Measurements from ENCODE around the gene FXYD4.

The FXYD4 gene

DNA sequence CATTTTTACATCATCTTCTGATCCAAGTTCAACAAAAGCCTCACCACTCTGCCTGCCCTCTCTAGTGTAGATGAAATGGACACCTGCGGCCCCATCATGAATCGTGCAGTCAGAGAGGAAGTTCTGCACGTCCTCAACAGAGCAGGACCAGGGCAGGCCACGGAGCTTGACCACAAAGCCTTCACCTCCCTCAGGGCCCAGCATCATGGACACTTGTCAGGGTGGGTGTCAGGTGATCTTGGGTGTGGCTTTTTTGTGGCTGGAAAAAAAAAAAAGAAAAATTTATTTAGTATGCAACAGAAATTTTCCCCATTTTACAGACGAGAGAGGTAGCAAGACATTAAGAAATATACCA lies 16.2 kb downstream of the FXYD4 start:
- Histone ChIP-seq H3K27me3 (ENCODE audit: control insufficient read depth in 1 of 2, insufficient read depth in 1 of 2, low read length in 2 of 2) (no peaks in the 10 kb centered on the region), H2AK5ac (ENCODE audit: low read length, severe bottlenecking) (no peak overlapping the region), H3K79me1 (replicated peaks; ENCODE audit: low read length, poor library complexity, severe bottlenecking) (peaks cover 19% of the 10 kb centered on the region), H3K9me3 (ENCODE audit: control insufficient read depth, low read length) (no peaks in the 10 kb centered on the region), H3K23ac (ENCODE audit: low read length in 2 of 2) (no peak overlapping the region), H2BK5ac (ENCODE audit: low read depth, low read length, poor library complexity, severe bottlenecking) (no peak overlapping the region), H3K9ac (ENCODE audit: low read length) (peak overlapping the region; percentile 9), H3K4me3 (ENCODE audit: insufficient read depth in 1 of 2, low read depth in 1 of 2, low read length in 2 of 2) (no peak overlapping the region), H3K36me3 (ENCODE audit: control insufficient read depth in 1 of 2, insufficient read depth in 2 of 2, low read depth in 1 of 2, low read length in 2 of 2) (peaks cover 56 to 86% of the 10 kb centered on the region in 2 experiments), H3K4me2 (ENCODE audit: low read length, poor library complexity, severe bottlenecking) (no peak overlapping the region), H3K18ac (ENCODE audit: low read depth in 1 of 2, low read length in 2 of 2) (no peak overlapping the region), H3K14ac (ENCODE audit: low read length in 2 of 2) (no peak overlapping the region), H2BK15ac (ENCODE audit: low read depth, poor library complexity, severe bottlenecking) (no peak overlapping the region), H4K91ac (ENCODE audit: low read length) (no peak overlapping the region), H2BK12ac (ENCODE audit: low read length in 2 of 2) (no peak overlapping the region), H3K4me1 (ENCODE audit: control insufficient read depth, insufficient read depth, low read depth, low read length) (peaks cover 7% of the 10 kb centered on the region), H3K4ac (ENCODE audit: low read depth in 1 of 2, low read length in 2 of 2) (no peak overlapping the region), H4K8ac (ENCODE audit: low read length) (no peak overlapping the region), H2BK120ac (ENCODE audit: low read depth, low read length) (no peak overlapping the region), H2AFZ (ENCODE audit: low read depth, low read length) (no peak overlapping the region), H3K27ac (ENCODE audit: low read length, poor library complexity, severe bottlenecking) (no peak overlapping the region)
- 97% methylated on average over 4 of the region's 5 CpGs for WGBS
- DNase-seq: no peak

DNA sequence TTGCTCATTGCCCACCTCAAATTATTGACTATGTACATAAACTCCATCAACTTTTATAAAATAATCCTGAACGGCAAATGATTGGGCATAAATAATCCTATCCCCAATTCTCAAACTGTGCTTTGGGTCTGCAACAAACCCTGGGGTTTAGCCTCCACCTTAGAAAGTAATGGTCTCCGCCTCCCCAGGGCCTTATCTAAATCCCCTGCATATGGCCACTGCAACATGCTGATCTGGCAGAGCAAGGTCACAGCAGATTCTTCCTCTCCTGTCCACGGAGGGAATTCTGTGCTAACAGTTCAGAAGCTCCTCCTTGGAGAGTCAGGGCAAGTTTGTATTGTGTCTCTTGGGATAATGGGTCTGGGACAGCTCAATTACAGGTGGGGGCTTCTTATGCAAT lies 18.4 kb downstream of the FXYD4 start:
- H2BK120ac ChIP-seq (ENCODE audit: low read depth, low read length): no peak overlapping the region

DNA sequence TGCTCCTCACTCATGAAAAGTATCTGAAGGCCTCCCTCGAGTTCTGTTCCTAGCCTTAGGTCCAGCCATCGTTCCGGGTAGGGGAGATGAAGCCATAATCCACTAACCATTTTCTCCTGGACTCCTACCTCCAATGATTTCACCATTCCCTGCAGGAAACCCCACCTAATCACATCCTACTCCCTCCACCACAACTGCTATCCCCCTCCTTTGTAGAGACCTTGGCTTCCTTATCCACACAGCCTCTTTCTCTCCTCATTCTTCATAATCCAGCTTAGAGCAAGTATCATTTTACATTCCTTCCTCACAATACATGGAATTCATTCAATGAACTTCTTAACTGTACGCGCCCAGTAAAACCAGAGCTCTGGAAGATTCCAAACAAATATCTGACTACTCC lies 18.9 kb downstream of the FXYD4 start:
- Histone ChIP-seq H3K79me1 (replicated peaks; ENCODE audit: low read length, poor library complexity, severe bottlenecking) (peaks cover 17% of the 10 kb centered on the region), H3K18ac (ENCODE audit: low read depth in 1 of 2, low read length in 2 of 2) (no peak overlapping the region), H3K9me3 (ENCODE audit: control insufficient read depth, low read length) (no peaks in the 10 kb centered on the region), H2BK5ac (ENCODE audit: low read depth, low read length, poor library complexity, severe bottlenecking) (no peak overlapping the region), H3K9ac (ENCODE audit: low read length) (peak overlapping the region; percentile 12), H3K27me3 (ENCODE audit: control insufficient read depth in 1 of 2, insufficient read depth in 1 of 2, low read length in 2 of 2) (no peaks in the 10 kb centered on the region), H2AK5ac (ENCODE audit: low read length, severe bottlenecking) (no peak overlapping the region), H2BK120ac (ENCODE audit: low read depth, low read length) (no peak overlapping the region), H4K8ac (ENCODE audit: low read length) (peak overlapping the region; percentile 0), H3K14ac (ENCODE audit: low read length in 2 of 2) (no peak overlapping the region), H2BK15ac (ENCODE audit: low read depth, poor library complexity, severe bottlenecking) (no peak overlapping the region), H3K27ac (ENCODE audit: low read length, poor library complexity, severe bottlenecking) (no peak overlapping the region), H2BK12ac (ENCODE audit: low read length in 2 of 2) (no peak overlapping the region), H3K4me3 (ENCODE audit: insufficient read depth in 1 of 2, low read depth in 1 of 2, low read length in 2 of 2) (no peak overlapping the region), H2AFZ (ENCODE audit: low read depth, low read length) (no peak overlapping the region), H3K4ac (ENCODE audit: low read depth in 1 of 2, low read length in 2 of 2) (no peak overlapping the region), H3K36me3 (ENCODE audit: control insufficient read depth in 1 of 2, insufficient read depth in 2 of 2, low read depth in 1 of 2, low read length in 2 of 2) (peaks cover 60 to 98% of the 10 kb centered on the region in 2 experiments), H3K4me1 (ENCODE audit: control insufficient read depth, insufficient read depth, low read depth, low read length) (peaks cover 4% of the 10 kb centered on the region), H4K91ac (ENCODE audit: low read length) (no peak overlapping the region), H3K4me2 (ENCODE audit: low read length, poor library complexity, severe bottlenecking) (no peak overlapping the region), H3K23ac (ENCODE audit: low read length in 2 of 2) (no peak overlapping the region)
- no peak for DNase-seq
- WGBS: 94% methylated on average over 5 of the region's 5 CpGs

More for the DNA sequence above, 18.4 kb downstream of the FXYD4 start:
- Histone ChIP-seq H3K27ac (ENCODE audit: low read length, poor library complexity, severe bottlenecking) (no peak overlapping the region), H3K9ac (ENCODE audit: low read length) (peak overlapping the region; percentile 50), H3K4me3 (ENCODE audit: insufficient read depth in 1 of 2, low read depth in 1 of 2, low read length in 2 of 2) (no peak overlapping the region), H3K18ac (ENCODE audit: low read depth in 1 of 2, low read length in 2 of 2) (no peak overlapping the region), H4K8ac (ENCODE audit: low read length) (peak overlapping the region; percentile 0), H3K36me3 (ENCODE audit: control insufficient read depth in 1 of 2, insufficient read depth in 2 of 2, low read depth in 1 of 2, low read length in 2 of 2) (peaks cover 62 to 99% of the 10 kb centered on the region in 2 experiments), H2BK12ac (ENCODE audit: low read length in 2 of 2) (no peak overlapping the region), H2BK15ac (ENCODE audit: low read depth, poor library complexity, severe bottlenecking) (no peak overlapping the region), H3K27me3 (ENCODE audit: control insufficient read depth in 1 of 2, insufficient read depth in 1 of 2, low read length in 2 of 2) (no peaks in the 10 kb centered on the region), H2AK5ac (ENCODE audit: low read length, severe bottlenecking) (no peak overlapping the region), H3K4me1 (ENCODE audit: control insufficient read depth, insufficient read depth, low read depth, low read length) (peaks cover 2% of the 10 kb centered on the region), H3K9me3 (ENCODE audit: control insufficient read depth, low read length) (no peaks in the 10 kb centered on the region), H3K23ac (ENCODE audit: low read length in 2 of 2) (no peak overlapping the region), H2AFZ (ENCODE audit: low read depth, low read length) (no peak overlapping the region), H3K14ac (ENCODE audit: low read length in 2 of 2) (no peak overlapping the region), H3K4ac (ENCODE audit: low read depth in 1 of 2, low read length in 2 of 2) (no peak overlapping the region), H2BK5ac (ENCODE audit: low read depth, low read length, poor library complexity, severe bottlenecking) (no peak overlapping the region), H3K4me2 (ENCODE audit: low read length, poor library complexity, severe bottlenecking) (no peak overlapping the region), H4K91ac (ENCODE audit: low read length) (no peak overlapping the region), H3K79me1 (replicated peaks; ENCODE audit: low read length, poor library complexity, severe bottlenecking) (peaks cover 18% of the 10 kb centered on the region)
- 82% methylated on average over 3 of the region's 3 CpGs for whole genome bisulfite sequencing
- no peak for DNase-seq

DNA sequence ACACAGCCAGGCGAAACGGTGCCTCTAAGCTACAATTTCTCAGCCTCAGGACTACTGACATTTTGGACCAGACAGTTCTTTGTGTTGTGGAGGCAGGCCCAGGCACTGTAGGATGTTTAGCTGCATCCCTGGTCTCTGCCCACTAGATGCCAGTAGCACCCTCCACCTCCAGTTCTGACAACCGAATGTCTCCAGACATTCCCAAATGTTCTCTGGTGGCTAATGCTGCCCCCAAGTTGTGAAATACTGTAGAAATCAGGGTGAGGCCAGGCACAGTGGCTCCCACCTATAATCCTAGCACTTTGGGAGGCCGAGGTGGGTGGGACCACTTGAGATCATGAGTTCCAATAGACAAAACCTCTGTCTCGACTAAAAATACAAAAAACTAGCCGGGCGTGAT lies 19.3 kb downstream of the FXYD4 start:
- Histone ChIP-seq H3K18ac (ENCODE audit: low read depth in 1 of 2, low read length in 2 of 2) (no peak overlapping the region), H2AK5ac (ENCODE audit: low read length, severe bottlenecking) (no peak overlapping the region), H3K14ac (ENCODE audit: low read length in 2 of 2) (no peak overlapping the region), H3K23ac (ENCODE audit: low read length in 2 of 2) (no peak overlapping the region), H2BK15ac (ENCODE audit: low read depth, poor library complexity, severe bottlenecking) (no peak overlapping the region), H3K27me3 (ENCODE audit: control insufficient read depth in 1 of 2, insufficient read depth in 1 of 2, low read length in 2 of 2) (no peaks in the 10 kb centered on the region), H2BK5ac (ENCODE audit: low read depth, low read length, poor library complexity, severe bottlenecking) (no peak overlapping the region), H3K9me3 (ENCODE audit: control insufficient read depth, low read length) (no peaks in the 10 kb centered on the region), H3K4me3 (ENCODE audit: insufficient read depth in 1 of 2, low read depth in 1 of 2, low read length in 2 of 2) (no peak overlapping the region), H3K4me1 (ENCODE audit: control insufficient read depth, insufficient read depth, low read depth, low read length) (peaks cover 6% of the 10 kb centered on the region), H3K4ac (ENCODE audit: low read depth in 1 of 2, low read length in 2 of 2) (no peak overlapping the region), H4K91ac (ENCODE audit: low read length) (no peak overlapping the region), H3K36me3 (ENCODE audit: control insufficient read depth in 1 of 2, insufficient read depth in 2 of 2, low read depth in 1 of 2, low read length in 2 of 2) (peaks cover 57 to 96% of the 10 kb centered on the region in 2 experiments), H3K9ac (ENCODE audit: low read length) (peak overlapping the region; percentile 12), H4K8ac (ENCODE audit: low read length) (no peak overlapping the region), H2AFZ (ENCODE audit: low read depth, low read length) (no peak overlapping the region), H3K27ac (ENCODE audit: low read length, poor library complexity, severe bottlenecking) (no peak overlapping the region), H2BK120ac (ENCODE audit: low read depth, low read length) (no peak overlapping the region), H2BK12ac (ENCODE audit: low read length in 2 of 2) (no peak overlapping the region), H3K79me1 (replicated peaks; ENCODE audit: low read length, poor library complexity, severe bottlenecking) (peaks cover 16% of the 10 kb centered on the region), H3K4me2 (ENCODE audit: low read length, poor library complexity, severe bottlenecking) (no peak overlapping the region)
- peak; percentile 70 for DNase-seq
- 84% methylated on average over 7 of the region's 7 CpGs for WGBS
